H9 (cell line): ENCODE results near the gene ALDH1L1. TPM values are rescaled to one million over a fixed set of nuclear protein-coding genes. Genes with fewer than 3 reads are reported as not detected.

Experiments
- DNase-seq: peaks from one replicate; pipeline ENCODE4 v3.0.0-alpha.2; 2017
- H2AFZ ChIP-seq: one replicate; pipeline ENCODE4 v1.6.1; 2013; ENCODE audit warnings: mild to moderate bottlenecking, low read length, control low read depth, moderate library complexity
- H2AK5ac ChIP-seq: 2 replicates; pipeline ENCODE4 v1.6.1; 2013; ENCODE audit warnings: low read length, control low read depth, mixed read lengths; ENCODE audit not compliant: insufficient read length
- H2BK120ac ChIP-seq: one replicate; pipeline ENCODE4 v1.6.1; 2013; ENCODE audit warnings: low read depth, mild to moderate bottlenecking, low read length, control low read depth, inconsistent platforms; ENCODE audit not compliant: poor library complexity, severe bottlenecking
- H2BK12ac ChIP-seq: 2 replicates; pipeline ENCODE4 v1.6.1; 2013; ENCODE audit warnings: low read length, control low read depth, mixed read lengths, low read depth; ENCODE audit not compliant: insufficient read length
- H2BK15ac ChIP-seq: 2 replicates; pipeline ENCODE4 v1.6.1; 2013; ENCODE audit warnings: low read depth, low read length, control low read depth
- H2BK20ac ChIP-seq: one replicate; pipeline ENCODE4 v1.6.1; 2013; ENCODE audit warnings: low read depth, mild to moderate bottlenecking, low read length, control low read depth, inconsistent platforms; ENCODE audit not compliant: poor library complexity, severe bottlenecking
- H2BK5ac ChIP-seq: 2 replicates; pipeline ENCODE4 v1.6.1; 2013; ENCODE audit warnings: low read length, control low read depth, mixed read lengths; ENCODE audit not compliant: insufficient read length
- H3K14ac ChIP-seq: 2 replicates; pipeline ENCODE4 v1.6.1; 2013; ENCODE audit warnings: low read length, control low read depth; ENCODE audit not compliant: insufficient read depth
- H3K18ac ChIP-seq: 2 replicates; pipeline ENCODE4 v1.6.1; 2013; ENCODE audit warnings: low read depth, mild to moderate bottlenecking, mixed read lengths, low read length, control low read depth; ENCODE audit not compliant: insufficient read length
- H3K23ac ChIP-seq: 2 replicates; pipeline ENCODE4 v1.6.1; 2013; ENCODE audit warnings: low read length, control low read depth, mixed read lengths, low read depth; ENCODE audit not compliant: insufficient read length
- H3K23me2 ChIP-seq: 2 replicates; pipeline ENCODE4 v1.6.1; 2013; ENCODE audit warnings: low read depth, mild to moderate bottlenecking, mixed read lengths, low read length, control low read depth; ENCODE audit not compliant: insufficient read length, poor library complexity, severe bottlenecking
- H3K27ac ChIP-seq: 2 replicates; pipeline ENCODE4 v1.5.1; 2013; ENCODE audit warnings: low read length, control low read depth, mixed read lengths, low read depth; ENCODE audit not compliant: insufficient read length
- H3K27me3 ChIP-seq: 2 replicates; pipeline ENCODE4 v1.6.1; 2013; ENCODE audit warnings: low read length, control low read depth, inconsistent platforms; ENCODE audit not compliant: insufficient read depth
- H3K4ac ChIP-seq: 2 replicates; pipeline ENCODE4 v1.6.1; 2013; ENCODE audit warnings: low read depth, mild to moderate bottlenecking, control low read depth, inconsistent platforms, low read length, moderate library complexity
- H3K4me1 ChIP-seq: 2 replicates; pipeline ENCODE4 v1.6.1; 2013; ENCODE audit warnings: low read length, control low read depth, inconsistent platforms; ENCODE audit not compliant: insufficient read depth
- H3K4me2 ChIP-seq: 2 replicates; pipeline ENCODE4 v1.6.1; 2013; ENCODE audit warnings: low read length, control low read depth, mixed read lengths; ENCODE audit not compliant: insufficient read length, insufficient read depth
- H3K56ac ChIP-seq: 2 replicates; pipeline ENCODE4 v1.6.1; 2013; ENCODE audit warnings: low read depth, mild to moderate bottlenecking, mixed read lengths, low read length, control low read depth; ENCODE audit not compliant: insufficient read length
- H3K79me1 ChIP-seq: 2 replicates; pipeline ENCODE4 v1.6.1; 2013; ENCODE audit warnings: low read depth, mild to moderate bottlenecking, moderate library complexity, low read length, control low read depth, inconsistent platforms; ENCODE audit not compliant: insufficient read depth, poor library complexity, severe bottlenecking
- H3K79me2 ChIP-seq: 2 replicates; pipeline ENCODE4 v1.6.1; 2013; ENCODE audit warnings: low read length, control low read depth, inconsistent platforms; ENCODE audit not compliant: insufficient read depth
- H3K9ac ChIP-seq: 2 replicates; pipeline ENCODE4 v1.6.1; 2013; ENCODE audit warnings: low read length, control low read depth, mixed read lengths; ENCODE audit not compliant: insufficient read length; ENCODE audit errors: extremely low read depth
- H3K9me3 ChIP-seq: one replicate; pipeline ENCODE4 v1.6.1; 2013; ENCODE audit warnings: low read depth, low read length, inconsistent platforms; ENCODE audit not compliant: control insufficient read depth
- H3T11ph ChIP-seq: one replicate; pipeline ENCODE4 v1.6.1; 2013; ENCODE audit warnings: mild to moderate bottlenecking, low read length, control low read depth, inconsistent platforms
- H4K20me1 ChIP-seq: one replicate; pipeline ENCODE4 v1.6.1; 2013; ENCODE audit not compliant: control insufficient read depth, insufficient read length, insufficient read depth
- H4K5ac ChIP-seq: 2 replicates; pipeline ENCODE4 v1.6.1; 2013; ENCODE audit warnings: low read depth, mild to moderate bottlenecking, mixed read lengths, low read length, control low read depth; ENCODE audit not compliant: insufficient read length
- H4K8ac ChIP-seq: replicated peaks from 2 replicates; pipeline ENCODE4 v1.6.1; 2013; ENCODE audit warnings: low read length, control low read depth, mixed read lengths, low read depth; ENCODE audit not compliant: insufficient read length
- H4K91ac ChIP-seq: 2 replicates; pipeline ENCODE4 v1.6.1; 2013; ENCODE audit warnings: low read depth, mild to moderate bottlenecking, moderate library complexity, mixed read lengths, low read length, control low read depth; ENCODE audit not compliant: insufficient read length
- H3K27ac Mint-ChIP-seq, 3 experiments: 2 replicates in 2 of 3; 3 replicates in 1 of 3; pipeline ENCODE4 v1.8.0; 2020 to 2021; ENCODE audit warnings: mixed read lengths in 3 of 3, mild to moderate bottlenecking in 1 of 3, moderate library complexity in 1 of 3
- H3K27me3 Mint-ChIP-seq: 2 replicates; pipeline ENCODE4 v1.8.0; 2021; ENCODE audit warnings: low read depth, mild to moderate bottlenecking, moderate library complexity, mixed read lengths
- H3K36me3 Mint-ChIP-seq, 3 experiments: 2 replicates in 2 of 3; 3 replicates in 1 of 3; pipeline ENCODE4 v1.8.0; 2020 to 2021; ENCODE audit warnings: low read depth in 3 of 3, mixed read lengths in 3 of 3; ENCODE audit not compliant: insufficient read depth in 1 of 3
- H3K4me1 Mint-ChIP-seq, 2 experiments: 2 replicates each; pipeline ENCODE4 v1.8.0; 2020; ENCODE audit warnings: mixed read lengths in 2 of 2
- H3K4me3 Mint-ChIP-seq, 2 experiments: 2 replicates in 1 of 2; 3 replicates in 1 of 2; pipeline ENCODE4 v1.8.0; 2020 to 2021; ENCODE audit warnings: mild to moderate bottlenecking in 2 of 2, mixed read lengths in 2 of 2, moderate library complexity in 1 of 2
- H3K9me3 Mint-ChIP-seq, 2 experiments: 2 replicates in 1 of 2; 3 replicates in 1 of 2; pipeline ENCODE4 v1.8.0; 2020; ENCODE audit warnings: mild to moderate bottlenecking in 2 of 2, mixed read lengths in 2 of 2, moderate library complexity in 1 of 2
- CTCF ChIP-seq: fragments of 200-600 bp; sonication (generic); conservative IDR thresholded peaks from 3 replicates; pipeline ENCODE4 v1.8.0; 2021; ENCODE audit warnings: antibody characterized with exemption, mild to moderate bottlenecking
- WGBS: extraction: QIAGEN DNeasy Blood & Tissue Kit; methylation state at CpG from one replicate; pipeline ENCODE4 v1.1.7; 2013; ENCODE audit warnings: missing lambda C conversion rate, low lambda C conversion rate, mixed read lengths; ENCODE audit not compliant: insufficient read length; ENCODE audit errors: extremely low coverage; 5-methylcytosine and 5-hydroxymethylcytosine counted together
- total RNA-seq: library from RNA; stranded (reverse); gene quantifications from 2 replicates; pipeline ENCODE4 v1.2.1, GENCODE V29; 2021

Gene ALDH1L1
- total RNA-seq, 1 experiment from 2014 or later: 0.90 TPM

GRCh38 chr3:126199256-126199655 lies 18.9 kb upstream of the ALDH1L1 start:
- no peak overlapping the region for H4K8ac ChIP-seq
- H3K9ac ChIP-seq: no peak overlapping the region
- no peaks in the 10 kb centered on the region for H3K4me1 ChIP-seq
- H3K4me2 ChIP-seq: no peak overlapping the region
- H3K4me3 Mint-ChIP-seq: no peak overlapping the region
- H3K27me3 ChIP-seq: no peaks in the 10 kb centered on the region
- H3K27ac Mint-ChIP-seq: no peak overlapping the region
- WGBS: no CpG with 5 or more reads among the region's 2 CpGs
- H2BK12ac ChIP-seq: no peak overlapping the region
- H3K14ac ChIP-seq: no peak overlapping the region
- H4K20me1 ChIP-seq: no peaks in the 10 kb centered on the region
- no peak overlapping the region for H2BK5ac ChIP-seq
- H4K5ac ChIP-seq: no peak overlapping the region
- H3K36me3 Mint-ChIP-seq: peaks cover 8 to 26% (median 19%) of the 10 kb centered on the region in 3 experiments
- TF ChIP-seq CTCF: no peak
- no peak overlapping the region for H3K23ac ChIP-seq
- DNase-seq: no peak
- H2AFZ ChIP-seq: no peak overlapping the region
- no peak overlapping the region for H2BK20ac ChIP-seq
- no peaks in the 10 kb centered on the region for H3K79me2 ChIP-seq
- H3K27ac ChIP-seq: no peak overlapping the region
- no peaks in the 10 kb centered on the region for H3K79me1 ChIP-seq
- H3K27me3 Mint-ChIP-seq: peaks cover 4% of the 10 kb centered on the region
- no peak overlapping the region for H3K18ac ChIP-seq
- H3K23me2 ChIP-seq: no peaks in the 10 kb centered on the region
- H3K9me3 Mint-ChIP-seq: peaks cover 30 to 42% of the 10 kb centered on the region in 2 experiments
- H2BK120ac ChIP-seq: no peak overlapping the region
- H3K4ac ChIP-seq: no peak overlapping the region
- H2BK15ac ChIP-seq: no peak overlapping the region
- no peak overlapping the region for H3T11ph ChIP-seq
- H3K4me1 Mint-ChIP-seq: peaks cover 8 to 13% of the 10 kb centered on the region in 2 experiments
- no peak overlapping the region for H4K91ac ChIP-seq
- H3K56ac ChIP-seq: no peak overlapping the region
- no peak overlapping the region for H2AK5ac ChIP-seq
- H3K9me3 ChIP-seq: no peaks in the 10 kb centered on the region
